MM.1S (cell line): ENCODE data around the gene IL1R2.

Experiments
- DNase-seq: peaks from one replicate; pipeline ENCODE4 v3.0.0-alpha.2; 2015
- H2AFZ ChIP-seq: fragments of 300-600 bp; sonication (generic); 2 replicates; pipeline ENCODE4 v1.6.0; 2016; ENCODE audit warnings: antibody characterized with exemption, low read length
- H3F3A ChIP-seq: fragments of 300-600 bp; sonication (generic); 2 replicates; pipeline ENCODE4 v1.6.1; 2016; ENCODE audit warnings: mild to moderate bottlenecking, antibody characterized with exemption, low read length, moderate library complexity, mixed read lengths; ENCODE audit not compliant: insufficient read depth
- H3K27ac ChIP-seq: fragments of 300-600 bp; sonication (generic); 2 replicates; pipeline ENCODE4 v1.5.1; 2016; ENCODE audit warnings: mild to moderate bottlenecking, low read length
- H3K27me3 ChIP-seq: fragments of 300-600 bp; sonication (generic); replicated peaks from 2 replicates; pipeline ENCODE4 v1.6.0; 2016; ENCODE audit warnings: low read length; ENCODE audit not compliant: insufficient read depth
- H3K36me3 ChIP-seq: fragments of 300-600 bp; sonication (generic); replicated peaks from 2 replicates; pipeline ENCODE4 v1.6.1; 2016; ENCODE audit warnings: mild to moderate bottlenecking, low read length, mixed read lengths; ENCODE audit not compliant: insufficient read depth
- H3K4me1 ChIP-seq: fragments of 300-600 bp; sonication (generic); 2 replicates; pipeline ENCODE4 v1.6.1; 2016; ENCODE audit warnings: low read length, mixed read lengths
- H3K4me2 ChIP-seq: fragments of 300-600 bp; sonication (generic); 2 replicates; pipeline ENCODE4 v1.6.0; 2016; ENCODE audit warnings: low read depth, low read length
- H3K4me3 ChIP-seq: fragments of 300-600 bp; sonication (generic); 2 replicates; pipeline ENCODE4 v1.5.1; 2016; ENCODE audit warnings: low read length, mixed read lengths
- H3K79me2 ChIP-seq: fragments of 300-600 bp; sonication (generic); 2 replicates; pipeline ENCODE4 v1.6.1; 2016; ENCODE audit warnings: mixed run types, low read length, mixed read lengths
- H3K9ac ChIP-seq: fragments of 300-600 bp; sonication (generic); 2 replicates; pipeline ENCODE4 v1.6.1; 2016; ENCODE audit warnings: low read length, mixed read lengths
- H3K9me2 ChIP-seq: fragments of 300-600 bp; sonication (generic); replicated peaks from 2 replicates; pipeline ENCODE4 v1.6.1; 2016; ENCODE audit warnings: mild to moderate bottlenecking, low read length, mixed read lengths; ENCODE audit not compliant: insufficient read depth
- H3K9me3 ChIP-seq: fragments of 300-600 bp; sonication (generic); replicated peaks from 2 replicates; pipeline ENCODE4 v1.6.1; 2016; ENCODE audit warnings: mild to moderate bottlenecking, low read length, mixed read lengths; ENCODE audit not compliant: insufficient read depth
- H4K20me1 ChIP-seq: fragments of 300-600 bp; sonication (generic); 2 replicates; pipeline ENCODE4 v1.6.1; 2016; ENCODE audit warnings: mild to moderate bottlenecking, low read length, moderate library complexity, mixed read lengths; ENCODE audit not compliant: insufficient read depth
- CTCF ChIP-seq: fragments of 300-600 bp; sonication (generic); IDR thresholded peaks from 2 replicates; pipeline ENCODE4 v1.5.1; 2016; ENCODE audit warnings: antibody characterized with exemption, low read length, mixed read lengths
- EZH2 ChIP-seq: fragments of 300-600 bp; sonication (generic); optimal IDR thresholded peaks from 2 replicates; pipeline ENCODE3; 2017; ENCODE audit warnings: low read depth, mild to moderate bottlenecking, antibody characterized with exemption, low read length, mixed read lengths
- EZH2phosphoT487 ChIP-seq: fragments of 300-600 bp; sonication (generic); IDR thresholded peaks from 2 replicates; pipeline ENCODE4 v1.6.1; 2018; ENCODE audit warnings: antibody characterized with exemption, low read length

IL1R2 gene

GRCh38 chr2:101988541-101988940, 3.2 kb upstream of the IL1R2 start:
- no peak overlapping the region for H3K4me2 ChIP-seq
- H3K36me3 ChIP-seq = no peaks in the 10 kb centered on the region
- H3K79me2 ChIP-seq = no peaks in the 10 kb centered on the region
- H3K9me3 ChIP-seq = no peaks in the 10 kb centered on the region
- no peaks in the 10 kb centered on the region for H3K27me3 ChIP-seq
- H3K9ac ChIP-seq = no peak overlapping the region
- H3K9me2 ChIP-seq = no peaks in the 10 kb centered on the region
- H3K4me3 ChIP-seq = no peak overlapping the region
- H3K27ac ChIP-seq = no peak overlapping the region
- no peaks in the 10 kb centered on the region for H4K20me1 ChIP-seq
- TF ChIP-seq EZH2phosphoT487 = no peak
- no peak for TF ChIP-seq EZH2
- no peak for TF ChIP-seq CTCF
- H3K4me1 ChIP-seq = no peaks in the 10 kb centered on the region
- DNase-seq = no peak
- H3F3A ChIP-seq = no peaks in the 10 kb centered on the region
- no peak overlapping the region for H2AFZ ChIP-seq

GRCh38 chr2:101989740-101990460, 1.9 kb upstream of the IL1R2 start:
- H3F3A ChIP-seq = no peaks in the 10 kb centered on the region
- H3K9ac ChIP-seq = no peak overlapping the region
- no peaks in the 10 kb centered on the region for H3K9me3 ChIP-seq
- H3K79me2 ChIP-seq = no peaks in the 10 kb centered on the region
- H3K27me3 ChIP-seq = no peaks in the 10 kb centered on the region
- H3K4me1 ChIP-seq = no peaks in the 10 kb centered on the region
- H3K36me3 ChIP-seq = no peaks in the 10 kb centered on the region
- no peak overlapping the region for H3K4me3 ChIP-seq
- no peaks in the 10 kb centered on the region for H3K9me2 ChIP-seq
- H3K4me2 ChIP-seq = no peak overlapping the region
- no peak overlapping the region for H3K27ac ChIP-seq
- H2AFZ ChIP-seq = no peak overlapping the region
- H4K20me1 ChIP-seq = no peaks in the 10 kb centered on the region
- no peak for DNase-seq
- no peak for TF ChIP-seq CTCF
- no peak for TF ChIP-seq EZH2
- TF ChIP-seq EZH2phosphoT487 = no peak

- Histone ChIP-seq H3K9me3 (no peaks in the 10 kb centered on the region), H3K9ac (no peak overlapping the region), H4K20me1 (no peaks in the 10 kb centered on the region), H3K79me2 (no peaks in the 10 kb centered on the region), H3K36me3 (no peaks in the 10 kb centered on the region), H3K27ac (no peak overlapping the region), H3K27me3 (no peaks in the 10 kb centered on the region), H3K4me3 (no peak overlapping the region), H3F3A (no peaks in the 10 kb centered on the region), H3K4me1 (no peaks in the 10 kb centered on the region), H3K4me2 (no peak overlapping the region), H3K9me2 (no peaks in the 10 kb centered on the region), H2AFZ (no peak overlapping the region)
- TF ChIP-seq CTCF = no peak
- DNase-seq = no peak
These were observed 2.0 kb downstream of the IL1R2 start for GRCh38 chr2:101993772-101994171.
